Astrocyte of the spinal cord (primary cell): ENCODE results near the gene C4BPB.

Source experiments
- DNase-seq: peaks from one replicate; pipeline ENCODE4 v3.0.0; 2011; ENCODE audit warnings: low read depth, low spot score
- H3K4me3 ChIP-seq: 2 replicates; pipeline ENCODE4 v1.5.1; 2011; ENCODE audit warnings: low read depth, mild to moderate bottlenecking, low read length, moderate library complexity
- in situ Hi-C: cut with HindIII; loops from 2 replicates; pipeline ENCODE4 v1.10.0; 2017; ENCODE audit warnings: low sequenced_read_pairs
- TF ChIP-seq, protein P1 (sequence below): IDR thresholded peaks from 2 replicates; pipeline ENCODE4 v1.5.1; 2012; ENCODE audit warnings: low read depth, mild to moderate bottlenecking, low read length, inconsistent platforms

The C4BPB gene

DNA sequence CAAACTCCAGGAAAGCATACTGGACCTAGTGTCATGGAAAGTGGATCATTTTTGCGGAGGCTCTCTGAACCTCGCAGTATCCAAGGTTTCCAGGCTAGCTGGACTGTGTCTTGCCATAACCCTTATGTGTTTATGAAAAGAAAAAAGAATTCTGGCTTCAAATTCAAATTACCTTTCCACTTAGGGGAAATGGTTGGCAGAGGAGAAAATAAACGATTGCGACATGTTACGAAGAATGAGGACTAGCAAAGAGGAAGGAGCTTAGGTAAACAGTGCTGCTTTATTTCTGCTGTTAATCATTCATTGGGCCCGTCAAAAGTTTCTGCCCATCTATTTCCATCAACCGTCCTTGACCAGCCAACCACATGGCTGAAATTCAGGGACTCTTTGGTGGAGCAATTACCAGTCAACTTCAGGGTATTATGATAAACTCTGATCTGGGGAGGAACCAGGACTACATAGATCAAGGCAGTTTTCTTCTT lies 15.3 kb downstream of the C4BPB start, which contains the start of gene C4BPA:
Gene C4BPA (plus strand): TSS at position 342 of the 482 bp plus-strand sequence. CDS start 8,793 bp downstream, outside the sequence.
- in situ Hi-C loops, result no loop called here
- TF ChIP-seq, protein P1, sequence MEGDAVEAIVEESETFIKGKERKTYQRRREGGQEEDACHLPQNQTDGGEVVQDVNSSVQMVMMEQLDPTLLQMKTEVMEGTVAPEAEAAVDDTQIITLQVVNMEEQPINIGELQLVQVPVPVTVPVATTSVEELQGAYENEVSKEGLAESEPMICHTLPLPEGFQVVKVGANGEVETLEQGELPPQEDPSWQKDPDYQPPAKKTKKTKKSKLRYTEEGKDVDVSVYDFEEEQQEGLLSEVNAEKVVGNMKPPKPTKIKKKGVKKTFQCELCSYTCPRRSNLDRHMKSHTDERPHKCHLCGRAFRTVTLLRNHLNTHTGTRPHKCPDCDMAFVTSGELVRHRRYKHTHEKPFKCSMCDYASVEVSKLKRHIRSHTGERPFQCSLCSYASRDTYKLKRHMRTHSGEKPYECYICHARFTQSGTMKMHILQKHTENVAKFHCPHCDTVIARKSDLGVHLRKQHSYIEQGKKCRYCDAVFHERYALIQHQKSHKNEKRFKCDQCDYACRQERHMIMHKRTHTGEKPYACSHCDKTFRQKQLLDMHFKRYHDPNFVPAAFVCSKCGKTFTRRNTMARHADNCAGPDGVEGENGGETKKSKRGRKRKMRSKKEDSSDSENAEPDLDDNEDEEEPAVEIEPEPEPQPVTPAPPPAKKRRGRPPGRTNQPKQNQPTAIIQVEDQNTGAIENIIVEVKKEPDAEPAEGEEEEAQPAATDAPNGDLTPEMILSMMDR, result no peak
- no peak for DNase-seq
- no peak within 1 kb of the TSS for H3K4me3 ChIP-seq

DNA sequence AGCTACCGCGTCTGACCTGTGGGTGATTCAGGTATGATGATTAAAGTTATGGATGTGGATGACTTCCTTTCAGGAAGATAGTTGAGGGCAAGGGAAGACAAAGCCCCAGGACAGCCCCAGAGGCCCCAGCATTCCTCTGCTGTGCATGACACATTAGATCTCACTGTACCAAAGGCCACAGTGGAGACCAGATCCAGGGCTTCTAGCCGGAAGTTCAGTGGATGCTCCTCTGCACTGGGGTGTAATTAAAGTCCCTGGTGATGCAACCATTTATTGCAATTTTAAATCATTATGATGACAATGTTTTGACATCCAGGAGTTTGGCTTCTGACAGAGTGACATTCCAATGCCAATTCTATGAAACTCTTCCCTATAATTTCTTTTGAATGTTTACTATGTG lies 20.3 kb downstream of the C4BPB start:
- TF ChIP-seq, protein P1, result no peak

DNA sequence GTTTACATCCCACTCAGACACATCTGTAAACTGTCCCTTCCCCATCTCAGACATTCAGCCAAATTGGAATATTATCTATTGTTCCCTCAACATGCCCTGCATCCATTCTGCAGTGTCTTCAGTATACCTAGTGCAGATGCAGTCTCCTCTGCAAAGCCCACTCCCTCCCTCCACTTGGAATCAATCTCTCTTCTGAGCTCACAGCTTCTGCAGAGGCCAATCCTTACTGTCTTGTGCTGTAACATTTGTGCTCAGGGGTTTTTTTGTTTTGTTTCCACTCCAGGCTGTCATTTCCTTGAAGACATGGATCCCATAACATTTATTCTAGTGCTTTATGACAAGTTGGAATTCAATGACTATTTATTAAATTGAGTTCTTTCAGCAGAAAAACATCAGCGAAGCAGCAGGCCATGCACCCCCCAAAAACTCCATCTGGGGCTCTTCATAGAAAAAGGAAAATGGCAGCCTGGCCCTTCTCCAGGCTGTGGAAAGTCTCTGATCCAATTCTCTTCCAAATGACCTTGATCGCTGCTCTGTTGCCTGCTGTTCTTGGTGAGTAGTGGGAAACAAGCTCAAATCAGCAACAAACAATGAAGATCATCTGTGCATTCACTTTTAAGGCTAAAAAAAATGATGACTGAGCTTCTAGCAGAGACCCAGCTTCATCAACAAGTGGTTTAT lies 24.1 kb downstream of the C4BPB start:
- TF ChIP-seq, protein P1, result no peak
- in situ Hi-C loops, result no loop called here
- no peak overlapping the region for H3K4me3 ChIP-seq
- no peak for DNase-seq

More for the DNA sequence above, 20.3 kb downstream of the C4BPB start:
- no peak overlapping the region for H3K4me3 ChIP-seq
- no peak for DNase-seq
- in situ Hi-C loops, result no loop called here

DNA sequence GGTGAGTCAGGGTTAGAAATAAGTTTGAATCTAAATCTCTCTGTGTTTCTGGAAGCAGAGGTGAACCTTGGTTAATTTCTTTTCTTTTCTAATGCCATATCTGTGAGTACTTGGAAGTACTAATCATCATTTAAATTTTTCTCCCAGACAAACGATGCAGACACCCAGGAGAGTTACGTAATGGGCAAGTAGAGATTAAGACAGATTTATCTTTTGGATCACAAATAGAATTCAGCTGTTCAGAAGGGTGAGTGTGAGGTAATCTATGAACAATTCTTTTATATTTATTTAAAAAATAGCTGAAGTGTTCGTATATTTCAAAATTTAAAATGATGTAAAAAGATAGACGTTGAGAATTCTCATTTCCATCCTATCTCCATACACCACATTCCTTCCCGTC lies 26.6 kb downstream of the C4BPB start:
- in situ Hi-C loops, result no loop called here
- TF ChIP-seq, protein P1, result no peak
- no peak for DNase-seq
- H3K4me3 ChIP-seq, result no peak overlapping the region

DNA sequence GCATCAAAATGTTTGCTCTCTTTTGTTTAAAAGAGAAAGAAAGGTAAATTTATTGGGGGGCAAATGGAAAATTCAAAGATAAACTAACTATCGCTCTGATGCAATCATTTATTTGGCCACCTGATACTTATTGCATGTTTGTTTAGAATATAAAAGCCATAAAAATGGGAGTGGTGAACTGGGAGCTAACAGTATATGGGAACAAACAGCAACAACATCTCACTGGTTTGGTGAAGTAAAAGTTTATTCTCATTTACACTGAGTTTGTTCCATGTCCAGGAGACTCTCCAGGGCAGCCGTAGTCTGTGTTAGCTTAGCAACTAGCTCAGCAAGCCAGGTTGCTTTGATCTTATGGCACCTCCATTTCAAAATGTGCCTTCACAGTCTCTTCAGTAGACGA lies 35.7 kb downstream of the C4BPB start:
- no peak for DNase-seq
- TF ChIP-seq, protein P1, result no peak
- no peak overlapping the region for H3K4me3 ChIP-seq
- in situ Hi-C loops, result no loop called here

DNA sequence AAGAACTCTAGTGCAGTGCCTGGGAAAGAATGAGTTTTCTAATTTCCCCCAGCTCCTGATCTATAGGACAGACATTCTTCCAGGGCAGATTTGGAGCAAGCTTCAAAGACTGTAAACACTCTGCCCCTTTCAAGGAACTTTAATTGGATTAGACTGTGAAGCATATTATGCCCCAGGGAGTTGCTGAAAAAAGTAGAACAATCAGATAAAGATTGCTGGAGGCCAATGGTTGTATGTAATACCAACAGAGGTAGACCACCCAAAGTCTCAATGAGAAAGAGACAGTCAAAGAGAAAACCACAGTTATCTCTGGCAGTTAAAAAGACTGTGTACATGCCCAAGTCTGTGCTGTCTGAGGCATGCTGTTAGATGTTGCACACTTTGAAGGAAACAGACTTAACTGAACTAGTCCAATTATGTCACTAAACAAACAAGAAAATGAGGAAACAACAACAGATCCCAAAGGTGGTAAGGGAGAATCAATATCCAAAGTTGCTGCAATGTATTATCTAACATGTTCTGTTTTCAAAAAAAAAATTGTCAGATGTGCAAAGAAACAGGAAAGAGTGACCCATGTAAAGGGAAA lies 39.8 kb downstream of the C4BPB start:
- no peak overlapping the region for H3K4me3 ChIP-seq
- in situ Hi-C loops, result no loop called here
- no peak for DNase-seq
- TF ChIP-seq, protein P1, result no peak
